ENCODE measurements around the gene ZBTB38.

Gene ZBTB38

DNA sequence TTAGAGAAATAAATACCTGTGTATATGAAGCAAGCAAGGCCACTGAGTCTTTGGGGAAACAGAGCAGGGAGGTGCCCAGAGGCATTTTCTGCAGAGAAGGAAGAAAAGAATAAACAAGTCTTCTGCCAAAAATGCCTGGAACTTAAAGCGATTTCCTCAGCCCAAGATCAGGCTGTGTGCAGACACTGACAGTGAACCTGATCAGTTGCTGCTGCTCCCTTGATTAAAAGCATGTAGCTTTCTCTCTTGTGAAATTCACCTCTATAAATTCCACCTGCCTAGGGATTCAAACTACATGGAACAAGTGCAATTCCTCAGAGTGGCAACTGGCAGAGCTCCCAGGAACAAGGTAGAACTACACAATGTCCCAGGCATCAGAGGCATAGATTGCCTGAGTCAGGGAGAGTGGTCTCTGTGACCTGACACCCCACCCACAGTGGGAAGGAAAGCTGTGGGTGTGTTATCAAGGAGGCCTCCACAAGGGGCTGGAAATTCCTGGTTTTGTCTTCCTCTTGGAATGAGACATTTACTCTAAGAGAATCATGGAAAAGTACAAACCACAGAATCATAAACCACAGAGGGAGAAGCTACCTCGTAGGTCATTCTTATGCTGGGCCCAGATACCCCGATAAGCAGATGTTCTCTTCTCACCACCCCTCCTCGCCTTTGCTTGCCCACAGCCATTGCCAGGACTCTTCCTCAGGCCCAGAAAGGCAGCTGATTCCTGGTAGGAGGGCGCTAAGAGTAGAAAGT is 1.8 kb upstream of the ZBTB38 start:
- Histone ChIP-seq H3K4me3 (ENCODE audit: low read depth in 1 of 5, low read length in 5 of 5) (no peak overlapping the region), H3K4me1 (ENCODE audit: control insufficient read depth in 5 of 5, insufficient read depth in 5 of 5, low read length in 5 of 5) (peaks cover 9 to 35% (median 30%) of the 10 kb centered on the region in 5 donors), H3K36me3 (ENCODE audit: control insufficient read depth in 5 of 5, insufficient read depth in 5 of 5, low read length in 5 of 5) (no peaks in the 10 kb centered on the region), H3K27me3 (ENCODE audit: control insufficient read depth in 5 of 5, insufficient read depth in 4 of 5, low read length in 5 of 5) (no peaks in the 10 kb centered on the region), H3K9me3 (ENCODE audit: control insufficient read depth in 5 of 5, low read length in 5 of 5) (no peaks in the 10 kb centered on the region), H3K9ac (ENCODE audit: low read length in 5 of 5) (peak overlapping the region in 1 of 5 donors; percentile 5), H3K27ac (ENCODE audit: low read depth, low read length) (peak overlapping the region; percentile 91)

DNA sequence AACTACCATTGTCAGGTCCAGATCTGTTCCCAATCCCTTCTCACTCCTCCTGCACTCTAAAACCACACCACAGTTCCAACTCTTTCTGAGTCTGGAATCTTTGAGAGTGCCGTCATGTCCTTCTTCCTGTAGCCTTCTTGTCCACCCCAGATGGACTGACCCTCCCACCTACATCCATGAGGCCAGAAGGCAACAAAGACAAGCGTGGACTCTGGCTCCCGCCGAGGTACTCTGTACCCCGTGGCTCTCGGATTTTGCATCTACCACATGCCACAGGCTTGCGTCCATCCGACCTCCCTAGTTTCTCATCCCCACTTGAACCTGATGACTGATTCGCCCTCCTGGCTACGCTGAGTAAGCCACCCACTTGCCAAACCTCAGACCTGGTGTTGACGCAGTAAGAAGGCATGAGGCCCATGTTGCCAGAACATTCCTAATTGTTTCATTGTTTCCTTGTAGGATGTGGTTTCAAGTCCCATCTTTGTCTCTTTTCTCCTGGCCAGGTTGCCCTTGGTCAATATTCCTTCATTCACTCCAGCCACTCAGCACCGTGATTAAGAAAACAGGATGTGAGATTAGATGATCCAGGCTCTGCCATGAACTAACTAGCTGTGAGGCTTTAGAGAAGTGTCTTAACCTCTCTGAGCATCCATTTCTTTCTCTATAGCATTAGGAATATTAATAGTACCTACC is 1.1 kb upstream of the ZBTB38 start:
- Histone ChIP-seq H3K27me3 (ENCODE audit: control insufficient read depth in 5 of 5, insufficient read depth in 4 of 5, low read length in 5 of 5) (no peaks in the 10 kb centered on the region), H3K9me3 (ENCODE audit: control insufficient read depth in 5 of 5, low read length in 5 of 5) (no peaks in the 10 kb centered on the region), H3K27ac (ENCODE audit: low read depth, low read length) (peak overlapping the region; percentile 91), H3K36me3 (ENCODE audit: control insufficient read depth in 5 of 5, insufficient read depth in 5 of 5, low read length in 5 of 5) (peaks cover 0 to 4% (median 0%) of the 10 kb centered on the region in 5 donors), H3K4me3 (ENCODE audit: low read depth in 1 of 5, low read length in 5 of 5) (no peak overlapping the region), H3K9ac (ENCODE audit: low read length in 5 of 5) (no peak overlapping the region), H3K4me1 (ENCODE audit: control insufficient read depth in 5 of 5, insufficient read depth in 5 of 5, low read length in 5 of 5) (peaks cover 9 to 35% (median 30%) of the 10 kb centered on the region in 5 donors)

DNA sequence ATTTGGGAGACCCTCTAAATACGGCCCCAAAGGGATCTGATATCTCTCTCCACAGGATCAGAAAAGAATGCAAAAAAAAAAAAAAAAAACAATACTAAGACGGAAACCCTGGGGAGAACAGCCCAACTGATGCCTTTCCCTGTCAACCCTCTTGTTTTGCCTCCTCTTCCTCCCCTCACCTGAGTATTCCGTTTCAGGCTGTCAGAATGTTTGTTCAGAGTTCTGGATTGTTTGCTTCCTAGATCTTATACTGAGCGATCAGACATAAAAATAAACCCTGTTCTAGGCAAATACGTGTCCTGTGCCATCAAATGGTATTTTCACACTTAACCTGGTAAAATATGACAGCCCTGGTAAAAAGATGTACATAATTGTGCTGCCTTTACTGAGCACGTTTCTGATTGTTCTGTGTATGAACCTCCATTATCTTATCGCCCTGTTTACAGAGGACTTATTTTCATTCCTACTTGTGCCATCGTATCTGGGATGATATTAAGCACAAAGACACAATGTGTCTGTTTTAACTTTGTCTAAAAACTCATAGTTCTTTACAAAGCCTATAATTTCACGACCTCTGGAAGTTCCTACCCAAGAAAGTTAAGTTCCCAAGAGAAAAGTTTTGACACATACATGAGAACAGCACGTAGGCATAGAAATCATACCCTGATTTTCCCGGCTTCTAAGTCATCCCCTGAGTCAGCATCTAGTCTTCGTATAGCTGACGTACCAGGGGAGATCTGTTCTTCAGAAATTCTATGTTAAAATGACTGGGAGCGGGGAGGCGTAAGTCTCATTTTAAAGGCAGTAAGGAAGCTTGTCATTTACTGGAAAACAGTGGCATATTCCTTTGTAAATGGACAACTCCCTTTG is 856 bp downstream of the ZBTB38 start:
- Histone ChIP-seq H3K9ac (ENCODE audit: low read length in 5 of 5) (peak overlapping the region in 3 of 5 donors; percentile 58 to 85 (median 73)), H3K4me3 (ENCODE audit: low read depth in 1 of 5, low read length in 5 of 5) (peak overlapping the region; percentile 31 to 59 (median 56)), H3K9me3 (ENCODE audit: control insufficient read depth in 5 of 5, low read length in 5 of 5) (no peaks in the 10 kb centered on the region), H3K27ac (ENCODE audit: low read depth, low read length) (peak overlapping the region; percentile 91), H3K36me3 (ENCODE audit: control insufficient read depth in 5 of 5, insufficient read depth in 5 of 5, low read length in 5 of 5) (peaks cover 0 to 5% (median 0%) of the 10 kb centered on the region in 5 donors), H3K27me3 (ENCODE audit: control insufficient read depth in 5 of 5, insufficient read depth in 4 of 5, low read length in 5 of 5) (no peaks in the 10 kb centered on the region), H3K4me1 (ENCODE audit: control insufficient read depth in 5 of 5, insufficient read depth in 5 of 5, low read length in 5 of 5) (peaks cover 9 to 35% (median 30%) of the 10 kb centered on the region in 5 donors)

DNA sequence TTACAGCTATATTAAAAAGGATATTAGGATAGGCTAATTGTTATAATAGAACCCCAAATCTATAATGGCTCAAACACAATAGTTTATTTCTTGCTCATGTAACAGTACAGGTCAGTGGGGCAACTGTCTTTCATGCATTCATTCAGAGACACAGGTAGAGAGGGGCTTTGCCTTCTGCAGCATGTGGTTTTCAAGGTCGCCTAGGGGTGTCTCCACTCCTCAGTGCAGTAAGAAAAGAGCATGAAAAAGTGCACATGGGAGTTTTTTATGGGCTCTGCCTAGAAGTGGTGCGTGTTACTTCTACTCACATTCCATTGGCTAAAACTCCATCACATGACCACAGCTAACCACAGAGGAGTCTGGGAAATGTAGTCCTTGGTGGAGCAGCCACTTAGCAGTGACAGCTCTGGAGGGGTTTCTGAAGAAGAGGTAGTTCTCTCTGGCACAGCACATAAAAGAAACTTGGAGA is 1.8 kb downstream of the ZBTB38 start:
- Histone ChIP-seq H3K4me3 (ENCODE audit: low read depth in 1 of 5, low read length in 5 of 5) (peak overlapping the region in 3 of 5 donors; percentile 12 to 52 (median 22)), H3K4me1 (ENCODE audit: control insufficient read depth in 5 of 5, insufficient read depth in 5 of 5, low read length in 5 of 5) (peaks cover 9 to 35% (median 30%) of the 10 kb centered on the region in 5 donors), H3K27me3 (ENCODE audit: control insufficient read depth in 5 of 5, insufficient read depth in 4 of 5, low read length in 5 of 5) (no peaks in the 10 kb centered on the region), H3K9me3 (ENCODE audit: control insufficient read depth in 5 of 5, low read length in 5 of 5) (no peaks in the 10 kb centered on the region), H3K9ac (ENCODE audit: low read length in 5 of 5) (no peak overlapping the region), H3K27ac (ENCODE audit: low read depth, low read length) (peak overlapping the region; percentile 91), H3K36me3 (ENCODE audit: control insufficient read depth in 5 of 5, insufficient read depth in 5 of 5, low read length in 5 of 5) (peaks cover 0 to 5% (median 0%) of the 10 kb centered on the region in 5 donors)

DNA sequence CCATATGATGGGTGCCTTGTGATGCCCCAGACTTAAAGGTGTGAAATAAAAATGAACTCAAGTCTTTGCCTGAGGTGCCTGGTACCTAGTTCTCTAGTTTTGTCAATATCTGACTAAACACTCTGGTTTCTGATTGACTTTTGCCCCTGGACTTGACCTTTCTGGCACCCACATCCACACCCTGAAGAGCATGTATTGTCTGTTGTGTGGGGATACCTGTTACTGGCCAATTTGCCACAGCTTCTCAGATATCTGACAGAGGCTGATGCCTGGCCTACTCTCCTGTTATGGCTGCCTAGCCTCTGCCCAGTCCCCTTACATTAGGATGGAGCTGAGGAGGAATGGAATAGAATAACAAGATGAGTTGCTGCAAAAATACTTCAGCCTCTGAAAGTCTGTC is 3.6 kb downstream of the ZBTB38 start:
- no peaks in the 10 kb centered on the region for H3K9me3 ChIP-seq (ENCODE audit: control insufficient read depth in 5 of 5, low read length in 5 of 5)
- H3K36me3 ChIP-seq (ENCODE audit: control insufficient read depth in 5 of 5, insufficient read depth in 5 of 5, low read length in 5 of 5) = peaks cover 0 to 13% (median 3%) of the 10 kb centered on the region in 5 donors
- H3K4me1 ChIP-seq (ENCODE audit: control insufficient read depth in 5 of 5, insufficient read depth in 5 of 5, low read length in 5 of 5) = peaks cover 9 to 27% (median 22%) of the 10 kb centered on the region in 5 donors
- H3K4me3 ChIP-seq (ENCODE audit: low read depth in 1 of 5, low read length in 5 of 5) = no peak overlapping the region
- H3K27ac ChIP-seq (ENCODE audit: low read depth, low read length) = no peak overlapping the region
- H3K27me3 ChIP-seq (ENCODE audit: control insufficient read depth in 5 of 5, insufficient read depth in 4 of 5, low read length in 5 of 5) = no peaks in the 10 kb centered on the region
- H3K9ac ChIP-seq (ENCODE audit: low read length in 5 of 5) = no peak overlapping the region

DNA sequence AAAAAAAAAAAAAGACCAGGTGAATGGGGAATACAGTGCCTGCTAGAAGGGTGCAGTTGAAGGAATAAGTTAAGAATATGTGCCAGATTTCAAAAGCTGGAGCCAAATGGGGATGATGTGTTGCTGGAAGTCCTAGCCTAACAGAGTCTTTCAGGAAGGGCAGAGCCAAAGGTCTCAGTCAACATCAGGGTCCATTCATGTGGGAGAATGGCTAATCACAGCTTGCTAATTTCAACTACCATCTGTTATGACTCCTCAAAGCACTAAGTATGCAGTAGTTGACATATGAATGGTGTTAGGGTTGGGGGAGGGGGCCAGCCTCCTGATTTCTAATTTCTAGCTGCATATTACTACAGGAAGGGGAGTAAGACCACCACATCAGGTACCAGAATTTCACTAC is 4.4 kb downstream of the ZBTB38 start:
- H3K36me3 ChIP-seq (ENCODE audit: control insufficient read depth in 5 of 5, insufficient read depth in 5 of 5, low read length in 5 of 5) = peaks cover 0 to 16% (median 3%) of the 10 kb centered on the region in 5 donors
- peaks cover 9 to 23% (median 21%) of the 10 kb centered on the region in 5 donors for H3K4me1 ChIP-seq (ENCODE audit: control insufficient read depth in 5 of 5, insufficient read depth in 5 of 5, low read length in 5 of 5)
- no peak overlapping the region for H3K27ac ChIP-seq (ENCODE audit: low read depth, low read length)

DNA sequence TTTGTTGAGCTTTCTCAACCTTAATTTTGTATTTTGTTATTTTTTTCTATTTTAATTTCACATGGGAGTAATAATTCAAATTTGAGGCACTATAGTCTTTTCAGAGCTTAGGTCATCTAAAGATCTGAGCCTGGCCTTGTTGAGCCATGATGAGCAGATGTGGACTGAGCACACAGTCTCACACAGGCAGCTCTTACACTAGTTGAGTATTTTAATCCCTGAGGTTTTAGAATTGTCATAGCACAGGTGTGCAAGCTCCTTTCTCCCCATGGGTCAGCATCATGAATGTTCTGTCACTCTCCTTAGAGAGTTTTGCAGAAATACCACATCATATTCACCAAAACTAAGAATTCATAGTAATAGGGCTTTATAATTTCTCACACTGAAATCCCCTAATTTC is 4.9 kb downstream of the ZBTB38 start:
- Histone ChIP-seq H3K4me1 (ENCODE audit: control insufficient read depth in 5 of 5, insufficient read depth in 5 of 5, low read length in 5 of 5) (peaks cover 9 to 18% (median 17%) of the 10 kb centered on the region in 5 donors), H3K9ac (ENCODE audit: low read length in 5 of 5) (no peak overlapping the region), H3K27me3 (ENCODE audit: control insufficient read depth in 5 of 5, insufficient read depth in 4 of 5, low read length in 5 of 5) (no peaks in the 10 kb centered on the region), H3K9me3 (ENCODE audit: control insufficient read depth in 5 of 5, low read length in 5 of 5) (no peaks in the 10 kb centered on the region), H3K4me3 (ENCODE audit: low read depth in 1 of 5, low read length in 5 of 5) (no peak overlapping the region), H3K36me3 (ENCODE audit: control insufficient read depth in 5 of 5, insufficient read depth in 5 of 5, low read length in 5 of 5) (peaks cover 0 to 16% (median 3%) of the 10 kb centered on the region in 5 donors), H3K27ac (ENCODE audit: low read depth, low read length) (no peak overlapping the region)

More for the DNA sequence above, 4.4 kb downstream of the ZBTB38 start:
- Histone ChIP-seq H3K9me3 (ENCODE audit: control insufficient read depth in 5 of 5, low read length in 5 of 5) (no peaks in the 10 kb centered on the region), H3K9ac (ENCODE audit: low read length in 5 of 5) (peak overlapping the region in 1 of 5 donors; percentile 10), H3K27me3 (ENCODE audit: control insufficient read depth in 5 of 5, insufficient read depth in 4 of 5, low read length in 5 of 5) (no peaks in the 10 kb centered on the region), H3K4me3 (ENCODE audit: low read depth in 1 of 5, low read length in 5 of 5) (no peak overlapping the region)

DNA sequence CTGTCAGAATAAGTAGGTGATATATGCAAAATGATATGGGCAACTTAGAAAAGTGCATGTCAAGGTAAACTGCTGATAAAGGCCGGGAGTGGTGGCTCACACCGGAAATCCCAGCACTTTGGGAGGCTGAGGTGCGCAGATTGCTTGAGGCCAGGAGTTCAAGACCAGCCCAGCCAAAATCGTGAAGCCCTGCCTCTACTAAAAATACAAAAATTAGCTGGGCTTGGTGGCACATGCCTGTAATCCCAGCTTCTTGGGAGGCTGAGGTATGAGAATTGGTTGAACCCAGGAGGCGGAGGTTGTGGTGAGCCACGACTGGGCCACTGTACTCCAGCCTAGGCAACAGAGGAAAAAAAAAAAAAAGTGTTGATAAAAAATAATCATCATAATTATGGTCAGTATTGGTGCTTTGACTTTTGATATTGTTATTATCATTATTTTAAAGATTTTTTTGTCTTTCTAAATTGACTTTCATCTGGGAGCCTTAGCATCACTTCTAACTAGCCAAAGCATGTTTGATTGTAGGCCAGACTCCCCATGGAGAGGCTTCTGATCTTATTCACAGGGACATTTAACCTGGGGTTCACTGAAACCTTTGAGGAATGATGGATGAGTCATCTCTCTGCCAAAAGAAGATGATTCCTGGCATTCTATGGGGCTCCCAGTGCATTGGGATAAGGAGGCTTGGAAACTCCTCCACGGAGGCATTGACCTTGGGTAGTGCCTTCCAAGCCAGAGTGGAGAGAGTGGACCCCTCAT is 5.6 kb downstream of the ZBTB38 start:
- H3K27me3 ChIP-seq (ENCODE audit: control insufficient read depth in 5 of 5, insufficient read depth in 4 of 5, low read length in 5 of 5) = no peaks in the 10 kb centered on the region
- no peak overlapping the region for H3K4me3 ChIP-seq (ENCODE audit: low read depth in 1 of 5, low read length in 5 of 5)
- H3K9ac ChIP-seq (ENCODE audit: low read length in 5 of 5) = no peak overlapping the region
- no peaks in the 10 kb centered on the region for H3K9me3 ChIP-seq (ENCODE audit: control insufficient read depth in 5 of 5, low read length in 5 of 5)
- peaks cover 9 to 15% (median 12%) of the 10 kb centered on the region in 5 donors for H3K4me1 ChIP-seq (ENCODE audit: control insufficient read depth in 5 of 5, insufficient read depth in 5 of 5, low read length in 5 of 5)
- no peak overlapping the region for H3K27ac ChIP-seq (ENCODE audit: low read depth, low read length)
- H3K36me3 ChIP-seq (ENCODE audit: control insufficient read depth in 5 of 5, insufficient read depth in 5 of 5, low read length in 5 of 5) = peaks cover 0 to 16% (median 3%) of the 10 kb centered on the region in 5 donors
